Measurements from ENCODE around the gene NCOA1. TPM values are rescaled to one million over a fixed set of nuclear protein-coding genes. Genes with fewer than 3 reads are reported as not detected.
"Not testable (repeated sequence)": the region's sequence is repeated elsewhere in the genome, so short reads cannot be mapped to it uniquely, and the experiment has no call there.

The NCOA1 gene
- total RNA-seq, 1 experiment from 2014 or later, result 24.6 TPM

DNA sequence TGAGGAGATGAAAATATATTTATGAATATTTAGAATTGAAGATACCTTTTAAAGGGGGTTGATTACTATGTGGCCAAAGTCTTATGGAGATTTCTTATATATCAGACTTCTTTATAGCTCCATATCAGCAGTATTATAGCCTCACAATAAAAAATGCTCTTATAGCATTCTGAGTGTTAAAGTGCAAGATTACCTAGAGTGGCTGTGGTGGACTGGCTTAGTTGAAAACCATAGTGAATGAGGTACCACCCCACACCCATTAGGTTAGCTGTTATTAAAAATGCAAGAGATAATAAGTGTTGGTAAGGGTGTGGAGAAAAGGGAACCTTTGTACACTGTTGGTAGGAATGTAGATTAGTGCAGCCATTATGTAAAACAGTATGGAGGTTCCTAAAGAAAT, 39.7 kb downstream of the NCOA1 start:
- in situ Hi-C loops (cut with HindIII; ENCODE audit: low pct_unique_long_range_greater_than_20kb, low sequenced_read_pairs) (no loop called here), intact Hi-C loops (cut with micrococcal nuclease; ENCODE audit: unreplicated experiment) (no loop called here)
- BruUV-seq (replicated peaks), result no TSS peak
- POLR2A ChIA-PET, result no interaction called here
- Histone ChIP-seq H3K27me3 (ENCODE audit: control insufficient read depth, insufficient read depth, low read length) (no peaks in the 10 kb centered on the region), H3K4me1 (ENCODE audit: control insufficient read depth, insufficient read depth, low read length) (no peaks in the 10 kb centered on the region), H3K4me3 (ENCODE audit: low read depth in 2 of 2, low read length in 2 of 2) (no peak overlapping the region), H3K36me3 (ENCODE audit: control insufficient read depth, insufficient read depth, low read length) (no peaks in the 10 kb centered on the region), H3K27ac (ENCODE audit: low read length) (no peak overlapping the region), H3K9me3 (ENCODE audit: control insufficient read depth, insufficient read depth, low read depth, low read length) (0 out of 2 replicates have a peak, but pooled peaks cover 5% of the 10 kb centered on the region)
- ATAC-seq (no peak), DNase-seq (ENCODE audit: low read depth, low spot score) (no peak)
- CTCF ChIA-PET, result no interaction called here
- TF ChIP-seq TCF7L2 (IDR thresholded peaks at IDR 0.05; ENCODE audit: low read depth, low read length), result no peak
- TF ChIP-seq, protein P1, sequence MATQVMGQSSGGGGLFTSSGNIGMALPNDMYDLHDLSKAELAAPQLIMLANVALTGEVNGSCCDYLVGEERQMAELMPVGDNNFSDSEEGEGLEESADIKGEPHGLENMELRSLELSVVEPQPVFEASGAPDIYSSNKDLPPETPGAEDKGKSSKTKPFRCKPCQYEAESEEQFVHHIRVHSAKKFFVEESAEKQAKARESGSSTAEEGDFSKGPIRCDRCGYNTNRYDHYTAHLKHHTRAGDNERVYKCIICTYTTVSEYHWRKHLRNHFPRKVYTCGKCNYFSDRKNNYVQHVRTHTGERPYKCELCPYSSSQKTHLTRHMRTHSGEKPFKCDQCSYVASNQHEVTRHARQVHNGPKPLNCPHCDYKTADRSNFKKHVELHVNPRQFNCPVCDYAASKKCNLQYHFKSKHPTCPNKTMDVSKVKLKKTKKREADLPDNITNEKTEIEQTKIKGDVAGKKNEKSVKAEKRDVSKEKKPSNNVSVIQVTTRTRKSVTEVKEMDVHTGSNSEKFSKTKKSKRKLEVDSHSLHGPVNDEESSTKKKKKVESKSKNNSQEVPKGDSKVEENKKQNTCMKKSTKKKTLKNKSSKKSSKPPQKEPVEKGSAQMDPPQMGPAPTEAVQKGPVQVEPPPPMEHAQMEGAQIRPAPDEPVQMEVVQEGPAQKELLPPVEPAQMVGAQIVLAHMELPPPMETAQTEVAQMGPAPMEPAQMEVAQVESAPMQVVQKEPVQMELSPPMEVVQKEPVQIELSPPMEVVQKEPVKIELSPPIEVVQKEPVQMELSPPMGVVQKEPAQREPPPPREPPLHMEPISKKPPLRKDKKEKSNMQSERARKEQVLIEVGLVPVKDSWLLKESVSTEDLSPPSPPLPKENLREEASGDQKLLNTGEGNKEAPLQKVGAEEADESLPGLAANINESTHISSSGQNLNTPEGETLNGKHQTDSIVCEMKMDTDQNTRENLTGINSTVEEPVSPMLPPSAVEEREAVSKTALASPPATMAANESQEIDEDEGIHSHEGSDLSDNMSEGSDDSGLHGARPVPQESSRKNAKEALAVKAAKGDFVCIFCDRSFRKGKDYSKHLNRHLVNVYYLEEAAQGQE (IDR thresholded peaks at IDR 0.05; ENCODE audit: insufficient read depth in 1 of 2, low read depth in 2 of 2, low read length in 1 of 2), result no peak
- TF ChIP-seq SIN3A (IDR thresholded peaks at IDR 0.05; ENCODE audit: borderline replicate concordance, insufficient read depth, low read depth, low read length), result no peak
- TF ChIP-seq POLR2AphosphoS5 (IDR thresholded peaks at IDR 0.05; ENCODE audit: low read depth, low read length), result no peak
- TF ChIP-seq, protein P2, sequence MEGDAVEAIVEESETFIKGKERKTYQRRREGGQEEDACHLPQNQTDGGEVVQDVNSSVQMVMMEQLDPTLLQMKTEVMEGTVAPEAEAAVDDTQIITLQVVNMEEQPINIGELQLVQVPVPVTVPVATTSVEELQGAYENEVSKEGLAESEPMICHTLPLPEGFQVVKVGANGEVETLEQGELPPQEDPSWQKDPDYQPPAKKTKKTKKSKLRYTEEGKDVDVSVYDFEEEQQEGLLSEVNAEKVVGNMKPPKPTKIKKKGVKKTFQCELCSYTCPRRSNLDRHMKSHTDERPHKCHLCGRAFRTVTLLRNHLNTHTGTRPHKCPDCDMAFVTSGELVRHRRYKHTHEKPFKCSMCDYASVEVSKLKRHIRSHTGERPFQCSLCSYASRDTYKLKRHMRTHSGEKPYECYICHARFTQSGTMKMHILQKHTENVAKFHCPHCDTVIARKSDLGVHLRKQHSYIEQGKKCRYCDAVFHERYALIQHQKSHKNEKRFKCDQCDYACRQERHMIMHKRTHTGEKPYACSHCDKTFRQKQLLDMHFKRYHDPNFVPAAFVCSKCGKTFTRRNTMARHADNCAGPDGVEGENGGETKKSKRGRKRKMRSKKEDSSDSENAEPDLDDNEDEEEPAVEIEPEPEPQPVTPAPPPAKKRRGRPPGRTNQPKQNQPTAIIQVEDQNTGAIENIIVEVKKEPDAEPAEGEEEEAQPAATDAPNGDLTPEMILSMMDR (IDR thresholded peaks at IDR 0.05), result no peak

DNA sequence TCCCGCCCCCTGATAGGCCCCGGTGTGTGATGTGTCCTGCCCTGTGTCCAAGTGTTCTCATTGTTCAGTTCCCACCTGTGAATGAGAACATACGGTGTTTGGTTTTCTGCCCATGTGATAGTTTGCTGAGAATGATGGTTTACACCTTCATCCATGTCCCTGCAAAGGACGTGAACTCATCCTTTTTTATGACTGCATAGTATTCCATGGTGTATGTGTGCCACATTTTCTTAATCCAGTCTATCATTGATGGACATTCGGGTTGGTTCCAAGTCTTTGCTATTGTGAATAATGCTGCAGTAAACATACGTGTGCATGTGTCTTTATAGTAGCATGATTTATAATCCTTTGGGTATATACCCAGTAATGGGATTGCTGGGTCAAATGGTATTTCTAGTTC, 40.6 kb downstream of the NCOA1 start:
- H3K4me1 ChIP-seq (ENCODE audit: control insufficient read depth, insufficient read depth, low read length); H3K4me3 ChIP-seq (ENCODE audit: low read depth in 2 of 2, low read length in 2 of 2); H3K27me3 ChIP-seq (ENCODE audit: control insufficient read depth, insufficient read depth, low read length); H3K9me3 ChIP-seq (ENCODE audit: control insufficient read depth, insufficient read depth, low read depth, low read length); H3K27ac ChIP-seq (ENCODE audit: low read length); intact Hi-C loops (cut with micrococcal nuclease; ENCODE audit: unreplicated experiment); in situ Hi-C loops (cut with HindIII; ENCODE audit: low pct_unique_long_range_greater_than_20kb, low sequenced_read_pairs); POLR2A ChIA-PET; DNase-seq (ENCODE audit: low read depth, low spot score); ATAC-seq; CTCF ChIA-PET; H3K36me3 ChIP-seq (ENCODE audit: control insufficient read depth, insufficient read depth, low read length); BruUV-seq (replicated peaks): not testable (repeated sequence)

DNA sequence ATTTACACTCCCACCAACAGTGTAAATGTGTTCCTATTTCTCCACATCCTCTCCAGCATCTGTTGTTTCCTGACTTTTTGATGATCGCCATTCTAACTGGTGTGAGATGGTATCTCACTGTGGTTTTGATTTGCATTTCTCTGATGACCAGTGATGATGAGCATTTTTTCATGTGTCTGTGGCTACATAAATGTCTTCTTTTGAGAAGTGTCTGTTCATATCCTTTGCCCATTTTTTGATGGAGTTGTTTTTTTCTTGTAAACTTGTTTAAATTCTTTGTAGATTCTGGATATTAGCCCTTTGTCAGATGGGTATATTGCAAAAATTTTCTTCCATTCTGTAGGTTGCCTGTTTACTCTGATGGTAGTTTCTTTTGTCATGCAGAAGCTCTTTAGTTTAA, 41.0 kb downstream of the NCOA1 start:
- H3K9me3 ChIP-seq (ENCODE audit: control insufficient read depth, insufficient read depth, low read depth, low read length); ATAC-seq; DNase-seq (ENCODE audit: low read depth, low spot score); H3K27me3 ChIP-seq (ENCODE audit: control insufficient read depth, insufficient read depth, low read length); H3K4me3 ChIP-seq (ENCODE audit: low read depth in 2 of 2, low read length in 2 of 2); CTCF ChIA-PET; H3K27ac ChIP-seq (ENCODE audit: low read length); H3K36me3 ChIP-seq (ENCODE audit: control insufficient read depth, insufficient read depth, low read length); H3K4me1 ChIP-seq (ENCODE audit: control insufficient read depth, insufficient read depth, low read length); intact Hi-C loops (cut with micrococcal nuclease; ENCODE audit: unreplicated experiment); POLR2A ChIA-PET; in situ Hi-C loops (cut with HindIII; ENCODE audit: low pct_unique_long_range_greater_than_20kb, low sequenced_read_pairs); BruUV-seq (replicated peaks): not testable (repeated sequence)

DNA sequence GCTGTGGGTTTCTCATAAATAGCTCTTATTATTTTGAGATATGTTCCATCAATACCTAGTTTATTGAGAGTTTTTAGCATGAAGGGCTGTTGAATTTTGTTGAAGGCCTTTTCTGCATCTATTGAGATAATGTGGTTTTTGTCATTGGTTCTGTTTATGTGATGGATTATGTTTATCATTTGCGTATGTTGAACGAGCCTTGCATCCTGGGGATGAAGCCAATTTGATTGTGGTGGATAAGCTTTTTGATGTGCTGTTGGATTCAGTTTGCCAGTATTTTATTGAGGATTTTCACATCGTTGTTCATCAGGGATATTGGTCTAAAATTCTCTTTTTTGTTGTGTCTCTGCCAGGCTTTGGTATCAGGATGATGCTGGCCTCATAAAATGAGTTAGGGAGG, 42.5 kb downstream of the NCOA1 start:
- H3K4me1 ChIP-seq (ENCODE audit: control insufficient read depth, insufficient read depth, low read length); BruUV-seq (replicated peaks); POLR2A ChIA-PET; H3K9me3 ChIP-seq (ENCODE audit: control insufficient read depth, insufficient read depth, low read depth, low read length); DNase-seq (ENCODE audit: low read depth, low spot score); ATAC-seq; H3K36me3 ChIP-seq (ENCODE audit: control insufficient read depth, insufficient read depth, low read length); in situ Hi-C loops (cut with HindIII; ENCODE audit: low pct_unique_long_range_greater_than_20kb, low sequenced_read_pairs); CTCF ChIA-PET; H3K27me3 ChIP-seq (ENCODE audit: control insufficient read depth, insufficient read depth, low read length); H3K27ac ChIP-seq (ENCODE audit: low read length); intact Hi-C loops (cut with micrococcal nuclease; ENCODE audit: unreplicated experiment); H3K4me3 ChIP-seq (ENCODE audit: low read depth in 2 of 2, low read length in 2 of 2): not testable (repeated sequence)

Data from Panc1 (cell line).